Measurements from ENCODE around the gene FAM171A2.

DNA sequence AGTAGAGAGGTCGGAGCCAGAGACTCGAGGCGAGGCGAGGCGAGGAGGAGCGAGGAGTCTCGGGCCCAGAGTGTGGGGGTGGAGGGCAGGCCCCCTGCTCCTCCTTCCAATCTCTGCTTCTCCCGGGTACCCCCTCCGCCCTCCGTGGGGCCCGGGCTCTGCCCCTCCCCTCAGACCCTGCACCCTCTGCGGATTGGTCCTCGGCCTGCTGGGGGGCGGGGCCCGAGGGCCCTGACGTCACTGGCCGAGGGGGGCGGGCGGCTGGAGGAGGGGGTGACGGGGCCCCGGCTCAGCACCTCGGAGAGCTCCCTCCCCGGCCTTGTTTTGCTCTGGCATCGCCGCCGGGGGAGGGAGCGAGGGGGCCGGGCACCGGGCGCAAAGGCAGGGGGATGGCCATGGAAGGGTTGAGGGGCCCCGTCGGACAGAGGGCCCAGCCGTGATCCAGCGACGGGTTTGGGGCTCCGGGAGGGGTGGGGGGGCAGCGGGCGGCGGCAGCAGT lies 55.3 kb downstream of the FAM171A2 start, which contains the start of gene RUNDC3A:
- TF ChIP-seq, protein P1, sequence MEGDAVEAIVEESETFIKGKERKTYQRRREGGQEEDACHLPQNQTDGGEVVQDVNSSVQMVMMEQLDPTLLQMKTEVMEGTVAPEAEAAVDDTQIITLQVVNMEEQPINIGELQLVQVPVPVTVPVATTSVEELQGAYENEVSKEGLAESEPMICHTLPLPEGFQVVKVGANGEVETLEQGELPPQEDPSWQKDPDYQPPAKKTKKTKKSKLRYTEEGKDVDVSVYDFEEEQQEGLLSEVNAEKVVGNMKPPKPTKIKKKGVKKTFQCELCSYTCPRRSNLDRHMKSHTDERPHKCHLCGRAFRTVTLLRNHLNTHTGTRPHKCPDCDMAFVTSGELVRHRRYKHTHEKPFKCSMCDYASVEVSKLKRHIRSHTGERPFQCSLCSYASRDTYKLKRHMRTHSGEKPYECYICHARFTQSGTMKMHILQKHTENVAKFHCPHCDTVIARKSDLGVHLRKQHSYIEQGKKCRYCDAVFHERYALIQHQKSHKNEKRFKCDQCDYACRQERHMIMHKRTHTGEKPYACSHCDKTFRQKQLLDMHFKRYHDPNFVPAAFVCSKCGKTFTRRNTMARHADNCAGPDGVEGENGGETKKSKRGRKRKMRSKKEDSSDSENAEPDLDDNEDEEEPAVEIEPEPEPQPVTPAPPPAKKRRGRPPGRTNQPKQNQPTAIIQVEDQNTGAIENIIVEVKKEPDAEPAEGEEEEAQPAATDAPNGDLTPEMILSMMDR (optimal IDR thresholded peaks at IDR 0.05 in 1 of 3, IDR thresholded peaks at IDR 0.05 in 1 of 3, conservative IDR thresholded peaks at IDR 0.05 in 1 of 3; ENCODE audit: extremely low read depth in 1 of 3, insufficient read depth in 2 of 3, low read length in 3 of 3): no peak
- no peak for TF ChIP-seq EZH2 (IDR thresholded peaks at IDR 0.05; ENCODE audit: low read length)

Measured in keratinocyte (primary cell).